Mesendoderm (in vitro differentiated cells): ENCODE data around the gene THADA.

ENCODE experiments used
- DNase-seq: peaks from one replicate; pipeline ENCODE4 v3.0.0; 2013
- H2AK5ac ChIP-seq: 2 replicates; pipeline ENCODE4 v1.6.1; 2013; ENCODE audit warnings: low read length, inconsistent platforms
- H2BK120ac ChIP-seq: 2 replicates; pipeline ENCODE4 v1.6.1; 2013; ENCODE audit warnings: low read depth, mild to moderate bottlenecking, low read length, moderate library complexity, mixed read lengths
- H2BK15ac ChIP-seq: replicated peaks from 2 replicates; pipeline ENCODE4 v1.6.1; 2013; ENCODE audit warnings: low read depth, mild to moderate bottlenecking, moderate library complexity
- H2BK5ac ChIP-seq: 2 replicates; pipeline ENCODE4 v1.6.1; 2013; ENCODE audit warnings: low read length, inconsistent platforms
- H3K18ac ChIP-seq: 2 replicates; pipeline ENCODE4 v1.6.1; 2013; ENCODE audit warnings: mild to moderate bottlenecking, low read length, mixed read lengths
- H3K23ac ChIP-seq: one replicate; pipeline ENCODE4 v1.6.1; 2013; ENCODE audit warnings: low read length
- H3K27ac ChIP-seq: 2 replicates; pipeline ENCODE4 v1.5.1; 2013; ENCODE audit warnings: low read depth, mild to moderate bottlenecking, inconsistent platforms, low read length, moderate library complexity
- H3K27me3 ChIP-seq: 2 replicates; pipeline ENCODE4 v1.6.1; 2013; ENCODE audit warnings: low read length, control low read depth, mild to moderate bottlenecking, inconsistent platforms; ENCODE audit not compliant: insufficient read depth, poor library complexity
- H3K36me3 ChIP-seq: 2 replicates; pipeline ENCODE4 v1.6.1; 2013; ENCODE audit warnings: low read length, inconsistent platforms; ENCODE audit not compliant: control insufficient read depth, insufficient read depth
- H3K4ac ChIP-seq: one replicate; pipeline ENCODE4 v1.6.1; 2013; ENCODE audit warnings: low read depth, mild to moderate bottlenecking, low read length, moderate library complexity
- H3K4me1 ChIP-seq: 2 replicates; pipeline ENCODE4 v1.6.1; 2013; ENCODE audit warnings: low read depth, low read length, inconsistent platforms; ENCODE audit not compliant: control insufficient read depth
- H3K4me2 ChIP-seq: 2 replicates; pipeline ENCODE4 v1.6.1; 2013; ENCODE audit warnings: low read length
- H3K4me3 ChIP-seq: 2 replicates; pipeline ENCODE4 v1.5.1; 2013; ENCODE audit warnings: mild to moderate bottlenecking, low read length
- H3K56ac ChIP-seq: one replicate; pipeline ENCODE4 v1.6.1; 2013; ENCODE audit warnings: low read length
- H3K79me1 ChIP-seq: 2 replicates; pipeline ENCODE4 v1.6.1; 2013; ENCODE audit warnings: low read length, inconsistent platforms
- H3K79me2 ChIP-seq: 2 replicates; pipeline ENCODE4 v1.6.1; 2013; ENCODE audit warnings: mild to moderate bottlenecking, low read length; ENCODE audit not compliant: control insufficient read depth, insufficient read depth
- H3K9ac ChIP-seq: 2 replicates; pipeline ENCODE4 v1.6.1; 2013; ENCODE audit warnings: low read length, inconsistent platforms
- H4K5ac ChIP-seq: one replicate; pipeline ENCODE4 v1.6.1; 2013; ENCODE audit warnings: low read length
- H4K8ac ChIP-seq: one replicate; pipeline ENCODE4 v1.6.1; 2013; ENCODE audit warnings: low read depth, mild to moderate bottlenecking, control low read depth, low read length, moderate library complexity
- WGBS: extraction: QIAGEN DNeasy Blood & Tissue Kit; methylation state at CpG from one replicate; pipeline ENCODE4 v1.1.7; 2013; ENCODE audit warnings: low lambda C conversion rate, missing lambda C conversion rate; ENCODE audit not compliant: insufficient coverage; ENCODE audit errors: extremely low coverage; 5-methylcytosine and 5-hydroxymethylcytosine counted together

Gene THADA

DNA sequence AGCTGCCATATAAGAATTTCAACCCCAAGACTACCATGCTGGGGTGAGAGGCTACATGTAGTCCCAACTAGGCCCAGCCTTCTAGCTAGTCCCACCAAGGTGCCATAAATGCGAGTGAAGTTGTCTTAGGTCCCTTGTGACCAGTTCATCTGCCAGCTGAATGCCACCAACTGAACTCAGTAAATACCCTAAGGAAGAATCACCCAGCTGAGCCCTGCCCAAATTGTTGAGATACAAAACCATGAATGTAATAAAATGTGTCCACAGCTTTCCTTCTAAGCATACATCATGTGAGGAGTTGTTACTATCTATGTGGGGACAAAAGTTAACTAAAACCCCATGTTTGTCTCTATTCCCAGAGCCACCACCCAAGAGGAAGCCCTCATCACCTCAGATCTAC lies 70.3 kb downstream of the THADA start:
- Histone ChIP-seq H3K4me1 (no peaks in the 10 kb centered on the region), H2BK15ac (no peak overlapping the region), H4K8ac (no peak overlapping the region), H3K36me3 (no peaks in the 10 kb centered on the region), H3K4me3 (no peak overlapping the region), H3K56ac (no peak overlapping the region), H2BK120ac (no peak overlapping the region), H3K27ac (no peak overlapping the region), H3K4ac (no peak overlapping the region), H3K4me2 (no peak overlapping the region), H3K27me3 (no peaks in the 10 kb centered on the region), H3K23ac (no peak overlapping the region), H3K79me1 (no peaks in the 10 kb centered on the region), H2BK5ac (no peak overlapping the region), H4K5ac (no peak overlapping the region), H2AK5ac (no peak overlapping the region), H3K9ac (no peak overlapping the region), H3K18ac (no peak overlapping the region), H3K79me2 (no peaks in the 10 kb centered on the region)
- WGBS: no CpG with 5 or more reads among the region's 1 CpG
- DNase-seq: no peak

DNA sequence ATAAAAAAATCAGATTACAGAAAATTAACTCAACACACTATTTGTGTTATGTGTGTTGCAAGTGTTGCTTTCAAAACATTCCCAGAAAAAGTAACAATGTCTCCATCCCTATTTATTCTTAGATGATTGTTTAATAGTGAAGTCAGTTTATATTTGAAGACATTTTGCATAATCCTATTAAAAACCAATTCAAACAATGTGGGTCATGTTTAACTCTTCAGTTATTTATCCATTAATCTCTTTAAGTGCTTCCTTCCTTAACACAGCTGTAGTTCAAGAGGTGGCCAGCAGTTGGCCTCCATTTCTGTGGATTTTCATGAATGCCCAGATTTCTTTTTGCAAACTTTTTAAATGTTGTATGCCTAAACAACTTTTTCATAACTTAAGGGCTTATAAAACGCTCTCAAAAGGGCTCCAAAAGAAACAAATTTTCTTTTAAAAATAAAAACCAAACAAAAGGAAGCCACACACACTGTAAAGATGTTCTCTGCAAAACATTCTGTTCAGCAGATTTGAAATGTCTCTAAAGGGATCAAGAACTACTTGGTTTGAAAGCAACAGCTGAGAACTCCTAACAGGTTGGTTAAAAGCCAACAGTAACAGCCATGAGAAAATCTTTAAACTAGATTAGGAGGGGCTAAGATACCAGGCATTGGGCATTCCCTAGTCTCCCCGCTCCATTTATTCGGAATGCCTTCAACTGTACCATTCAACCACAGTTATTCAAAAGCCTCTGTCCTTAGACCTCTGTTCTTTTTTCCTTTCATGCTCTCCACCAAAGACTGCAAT lies 71.5 kb downstream of the THADA start:
- no peak overlapping the region for H3K56ac ChIP-seq
- H3K4me3 ChIP-seq: no peak overlapping the region
- H3K36me3 ChIP-seq: no peaks in the 10 kb centered on the region
- no peak for DNase-seq
- H3K4me1 ChIP-seq: no peaks in the 10 kb centered on the region
- no peak overlapping the region for H2BK5ac ChIP-seq
- H3K79me1 ChIP-seq: no peaks in the 10 kb centered on the region
- no peaks in the 10 kb centered on the region for H3K79me2 ChIP-seq
- H3K18ac ChIP-seq: no peak overlapping the region
- H3K4ac ChIP-seq: no peak overlapping the region
- H3K4me2 ChIP-seq: no peak overlapping the region
- no peak overlapping the region for H2BK120ac ChIP-seq
- no peaks in the 10 kb centered on the region for H3K27me3 ChIP-seq
- no peak overlapping the region for H3K27ac ChIP-seq
- no peak overlapping the region for H2BK15ac ChIP-seq
- H2AK5ac ChIP-seq: no peak overlapping the region
- no peak overlapping the region for H3K9ac ChIP-seq
- H4K5ac ChIP-seq: no peak overlapping the region
- WGBS: no CpG with 5 or more reads among the region's 3 CpGs
- H4K8ac ChIP-seq: no peak overlapping the region
- H3K23ac ChIP-seq: no peak overlapping the region

DNA sequence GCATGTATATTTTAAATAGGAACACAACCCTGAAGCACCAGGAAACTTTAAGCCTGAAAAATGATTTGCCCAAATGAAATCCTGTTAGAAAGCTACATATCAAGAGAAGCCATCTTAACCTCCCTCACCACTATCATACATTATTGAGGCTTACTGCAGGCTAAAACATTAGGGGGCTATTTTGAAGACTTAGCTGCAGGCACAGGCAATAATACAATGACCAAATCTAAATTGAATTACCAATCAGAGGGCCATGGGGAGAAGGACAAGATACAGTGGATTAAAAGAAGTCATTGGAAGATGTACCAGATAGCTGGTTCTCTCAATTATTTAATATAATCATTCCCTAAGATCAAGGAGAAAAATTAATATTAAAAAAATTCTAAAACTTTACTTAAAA lies 73.7 kb downstream of the THADA start:
- no peak overlapping the region for H3K56ac ChIP-seq
- H4K5ac ChIP-seq: no peak overlapping the region
- no peaks in the 10 kb centered on the region for H3K79me1 ChIP-seq
- no peak overlapping the region for H2BK5ac ChIP-seq
- no peak overlapping the region for H3K9ac ChIP-seq
- H3K4me1 ChIP-seq: no peaks in the 10 kb centered on the region
- H3K27me3 ChIP-seq: no peaks in the 10 kb centered on the region
- no peak overlapping the region for H2AK5ac ChIP-seq
- no peaks in the 10 kb centered on the region for H3K79me2 ChIP-seq
- no peak overlapping the region for H3K18ac ChIP-seq
- H3K4me3 ChIP-seq: no peak overlapping the region
- no peak overlapping the region for H2BK120ac ChIP-seq
- peak; percentile 9 for DNase-seq
- H3K4me2 ChIP-seq: no peak overlapping the region
- H3K4ac ChIP-seq: no peak overlapping the region
- no peak overlapping the region for H3K27ac ChIP-seq
- H4K8ac ChIP-seq: no peak overlapping the region
- H2BK15ac ChIP-seq: no peak overlapping the region
- no peak overlapping the region for H3K23ac ChIP-seq
- H3K36me3 ChIP-seq: no peaks in the 10 kb centered on the region

DNA sequence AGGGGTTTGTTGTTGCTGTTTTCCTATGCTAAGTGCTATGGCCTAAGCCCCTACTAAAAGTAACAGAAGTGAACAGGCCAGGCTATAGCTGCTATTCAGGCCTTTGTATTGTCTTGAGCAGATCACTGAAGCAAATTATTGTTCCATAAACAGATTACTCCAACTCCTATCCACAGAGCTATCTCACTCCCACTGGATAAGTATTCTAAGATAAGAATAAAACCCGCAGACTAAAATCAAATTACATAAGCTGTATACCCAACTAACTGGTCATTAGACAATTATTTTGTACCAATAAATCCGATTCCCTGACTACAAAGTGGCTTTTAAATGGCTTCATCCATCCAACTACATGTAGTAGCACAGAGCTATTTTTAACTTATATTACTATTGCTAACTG lies 74.3 kb downstream of the THADA start:
- H3K4me1 ChIP-seq: no peaks in the 10 kb centered on the region
- no peak overlapping the region for H3K4me3 ChIP-seq
- H3K23ac ChIP-seq: no peak overlapping the region
- H3K27me3 ChIP-seq: no peaks in the 10 kb centered on the region
- H3K4ac ChIP-seq: no peak overlapping the region
- no peak overlapping the region for H2AK5ac ChIP-seq
- H3K9ac ChIP-seq: no peak overlapping the region
- H3K18ac ChIP-seq: no peak overlapping the region
- no peak overlapping the region for H2BK15ac ChIP-seq
- no peak overlapping the region for H4K5ac ChIP-seq
- H3K27ac ChIP-seq: no peak overlapping the region
- no CpG with 5 or more reads among the region's 2 CpGs for WGBS
- H3K79me1 ChIP-seq: no peaks in the 10 kb centered on the region
- DNase-seq: no peak
- no peaks in the 10 kb centered on the region for H3K36me3 ChIP-seq
- H3K56ac ChIP-seq: no peak overlapping the region
- no peaks in the 10 kb centered on the region for H3K79me2 ChIP-seq
- no peak overlapping the region for H4K8ac ChIP-seq
- H2BK120ac ChIP-seq: no peak overlapping the region
- H2BK5ac ChIP-seq: no peak overlapping the region
- no peak overlapping the region for H3K4me2 ChIP-seq

DNA sequence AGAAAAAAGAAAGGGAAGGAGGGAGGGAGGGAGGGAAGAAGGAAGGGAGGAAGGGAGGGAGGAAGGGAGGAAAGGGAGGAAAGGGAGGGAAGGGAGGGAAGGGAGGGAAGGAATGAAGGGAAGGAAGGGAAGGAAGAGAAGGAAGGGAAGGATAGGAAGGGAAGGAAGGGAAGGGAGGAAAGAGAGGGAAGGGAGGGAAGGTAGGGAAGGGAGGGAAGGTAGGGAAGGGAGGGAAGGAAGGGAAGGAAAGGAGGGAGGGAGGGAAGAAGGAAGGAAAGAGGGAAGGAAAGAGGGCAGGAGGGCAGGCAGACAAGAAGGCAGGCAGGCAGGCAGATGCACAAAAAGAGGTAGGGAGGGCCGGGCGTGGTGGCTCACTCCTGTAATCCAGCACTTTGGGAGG lies 74.9 kb downstream of the THADA start:
- Histone ChIP-seq H3K27me3 (no peaks in the 10 kb centered on the region), H3K9ac (no peak overlapping the region), H2BK15ac (no peak overlapping the region), H3K4ac (no peak overlapping the region), H3K36me3 (no peaks in the 10 kb centered on the region), H3K79me1 (no peaks in the 10 kb centered on the region), H3K56ac (peak overlapping the region; percentile 43), H3K4me3 (no peak overlapping the region), H3K23ac (no peak overlapping the region), H3K4me1 (no peaks in the 10 kb centered on the region), H3K27ac (no peak overlapping the region), H2BK5ac (no peak overlapping the region), H3K4me2 (no peak overlapping the region), H3K18ac (no peak overlapping the region), H2AK5ac (no peak overlapping the region), H3K79me2 (no peaks in the 10 kb centered on the region), H4K8ac (no peak overlapping the region), H2BK120ac (no peak overlapping the region), H4K5ac (no peak overlapping the region)
- no CpG with 5 or more reads among the region's 2 CpGs for WGBS
- DNase-seq: no peak

DNA sequence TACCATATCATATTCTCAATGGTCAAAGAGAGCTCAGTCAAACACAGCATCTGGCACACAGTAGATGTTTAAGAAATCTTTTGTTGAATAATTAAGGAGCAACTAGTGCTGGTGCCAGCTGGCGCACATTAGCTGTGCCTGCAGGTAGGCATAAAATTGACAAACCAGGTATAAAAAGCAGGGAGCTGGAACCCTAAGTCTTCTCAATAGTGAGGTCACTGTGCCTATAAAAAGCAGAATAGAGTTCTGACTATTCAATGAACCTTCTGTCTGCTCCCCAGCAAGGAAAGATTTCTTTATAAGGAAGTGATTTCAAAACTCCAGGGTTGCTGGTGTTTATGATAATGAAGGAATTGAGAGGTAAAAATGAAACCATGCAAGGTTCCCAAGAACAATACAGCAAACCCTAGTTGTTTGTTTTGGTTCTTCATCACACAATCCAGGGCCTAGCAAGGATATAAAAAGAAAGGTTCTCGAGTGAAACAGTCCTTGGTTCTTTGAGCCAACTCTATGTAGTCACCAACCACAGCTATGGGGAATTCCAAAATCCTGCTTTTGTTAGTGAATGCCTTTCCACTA lies 76.1 kb downstream of the THADA start:
- no peak for DNase-seq
- H3K9ac ChIP-seq: no peak overlapping the region
- no peak overlapping the region for H2AK5ac ChIP-seq
- H3K4me2 ChIP-seq: no peak overlapping the region
- H3K4me1 ChIP-seq: no peaks in the 10 kb centered on the region
- no peaks in the 10 kb centered on the region for H3K36me3 ChIP-seq
- H3K4ac ChIP-seq: no peak overlapping the region
- no peak overlapping the region for H3K27ac ChIP-seq
- no peak overlapping the region for H4K8ac ChIP-seq
- no peak overlapping the region for H2BK120ac ChIP-seq
- H2BK15ac ChIP-seq: no peak overlapping the region
- H3K56ac ChIP-seq: no peak overlapping the region
- H3K18ac ChIP-seq: no peak overlapping the region
- H3K4me3 ChIP-seq: no peak overlapping the region
- H3K27me3 ChIP-seq: no peaks in the 10 kb centered on the region
- H4K5ac ChIP-seq: no peak overlapping the region
- H3K79me1 ChIP-seq: no peaks in the 10 kb centered on the region
- no peaks in the 10 kb centered on the region for H3K79me2 ChIP-seq
- H3K23ac ChIP-seq: no peak overlapping the region
- no peak overlapping the region for H2BK5ac ChIP-seq
- no CpG with 5 or more reads among the region's 2 CpGs for WGBS
